ENCODE measurements around the gene CIRBP.
A peak's percentile ranks its signal among the peaks of the same experiment; 100 is the strongest.
"Not testable (repeated sequence)": the region's sequence is repeated elsewhere in the genome, so short reads cannot be mapped to it uniquely, and the experiment has no call there.

The CIRBP gene

DNA sequence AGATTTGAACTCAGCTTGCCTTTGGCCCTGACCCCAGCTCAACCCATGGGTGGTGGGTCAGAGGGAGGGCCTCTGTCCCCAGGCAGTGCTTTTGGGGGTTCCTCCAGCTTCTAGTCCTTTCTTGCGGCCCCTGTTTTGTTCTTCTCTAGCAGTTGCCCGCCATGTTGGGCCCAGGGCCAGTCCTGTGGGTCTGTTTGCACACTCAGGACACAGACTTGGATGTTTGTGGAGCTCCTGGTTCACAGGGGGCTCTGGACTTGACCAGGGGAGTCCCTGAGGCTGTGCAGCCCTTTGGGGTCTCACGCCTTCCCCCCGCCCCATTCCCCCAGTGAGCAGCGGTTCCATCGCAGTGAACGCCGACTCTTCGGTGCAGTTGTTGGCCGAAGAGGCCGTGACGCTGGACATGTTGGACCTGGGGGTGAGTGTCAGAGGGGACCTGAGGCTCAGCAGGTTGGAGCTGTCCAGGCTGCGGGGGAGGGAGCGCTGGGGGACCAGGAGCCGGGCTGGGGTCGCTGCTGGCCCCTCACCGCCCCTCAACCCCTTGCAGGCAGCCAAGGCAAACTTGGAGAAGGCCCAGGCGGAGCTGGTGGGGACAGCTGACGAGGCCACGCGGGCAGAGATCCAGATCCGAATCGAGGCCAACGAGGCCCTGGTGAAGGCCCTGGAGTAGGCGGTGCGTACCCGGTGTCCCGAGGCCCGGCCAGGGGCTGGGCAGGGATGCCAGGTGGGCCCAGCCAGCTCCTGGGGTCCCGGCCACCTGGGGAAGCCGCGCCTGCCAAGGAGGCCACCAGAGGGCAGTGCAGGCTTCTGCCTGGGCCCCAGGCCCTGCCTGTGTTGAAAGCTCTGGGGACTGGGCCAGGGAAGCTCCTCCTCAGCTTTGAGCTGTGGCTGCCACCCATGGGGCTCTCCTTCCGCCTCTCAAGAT lies 25.1 kb upstream of the CIRBP start:
- peak; percentile 84 for DNase-seq (ENCODE audit: low spot score)

DNA sequence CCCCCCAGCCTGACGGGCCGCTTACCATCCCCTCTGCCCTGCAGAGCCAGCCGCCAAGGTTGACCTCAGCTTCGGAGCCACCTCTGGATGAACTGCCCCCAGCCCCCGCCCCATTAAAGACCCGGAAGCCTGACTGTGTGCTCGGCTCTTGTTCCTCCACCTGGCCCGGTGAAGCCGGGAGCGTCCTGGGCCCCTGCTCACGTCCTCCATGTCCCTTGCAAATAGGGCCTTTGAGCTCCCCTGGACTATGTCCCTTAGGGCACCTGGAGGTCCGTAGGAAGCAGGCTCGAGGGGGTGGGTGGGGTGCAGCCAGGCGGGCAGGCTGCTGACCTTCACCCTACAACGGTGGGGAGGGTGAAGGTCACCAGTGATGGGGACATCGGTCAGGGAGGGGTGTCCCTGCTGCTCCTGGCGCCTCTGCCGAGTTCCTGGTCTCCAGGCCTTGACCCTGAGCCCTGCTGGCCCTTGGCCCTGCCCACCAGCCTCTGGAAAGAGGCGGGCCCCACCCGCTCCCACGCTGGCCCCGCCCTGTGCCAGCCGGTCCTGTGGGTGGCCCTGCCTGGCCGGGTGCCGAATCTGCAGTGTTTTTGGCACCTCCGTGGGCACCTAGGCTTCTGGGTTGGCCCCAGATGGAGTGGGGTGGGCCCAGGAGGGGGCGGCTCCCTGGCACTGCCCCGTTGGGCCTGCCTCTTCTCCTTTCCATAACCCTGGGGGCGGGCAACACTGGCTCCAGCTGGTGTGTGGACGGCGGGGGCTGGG lies 24.3 kb upstream of the CIRBP start:
- peak; percentile 40 for DNase-seq (ENCODE audit: low spot score)

DNA sequence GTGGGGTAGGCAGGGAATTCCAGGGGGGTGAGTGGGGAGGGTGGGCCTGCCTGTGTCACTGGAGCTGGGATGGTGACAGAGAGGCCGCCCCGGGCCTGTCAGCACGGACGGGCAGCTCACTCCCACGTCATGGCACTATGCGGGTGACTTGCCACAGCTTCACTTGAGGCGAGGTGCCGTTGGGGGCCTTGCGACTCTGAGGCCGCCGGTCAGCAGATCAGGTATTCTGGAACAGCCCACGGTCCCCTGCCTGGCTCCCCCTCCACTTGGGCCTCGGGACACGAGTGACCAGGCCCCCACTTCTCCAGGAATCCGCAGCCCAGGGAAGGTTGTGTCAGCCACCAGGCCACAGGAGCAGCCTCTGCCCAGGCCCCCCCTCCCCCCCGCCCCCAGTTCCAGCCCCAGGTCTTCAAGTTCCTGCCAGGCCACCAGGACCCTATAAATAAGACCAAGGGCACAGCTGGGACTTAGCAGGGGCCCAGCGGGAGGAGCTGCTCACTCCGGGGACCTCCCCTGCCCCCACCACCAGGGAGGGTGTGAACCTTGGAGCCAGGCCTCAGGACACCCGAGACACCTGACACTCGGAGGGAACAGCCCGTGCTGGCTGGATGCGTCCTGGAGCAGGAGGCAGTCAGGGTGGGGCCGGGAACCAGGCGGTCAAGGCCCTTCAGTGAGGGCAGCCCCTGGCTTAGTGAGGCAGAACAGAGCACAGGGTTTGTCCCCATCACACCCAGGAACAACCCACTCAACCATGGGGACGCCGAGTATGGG lies 23.5 kb upstream of the CIRBP start:
- DNase-seq (ENCODE audit: low spot score), result no peak

DNA sequence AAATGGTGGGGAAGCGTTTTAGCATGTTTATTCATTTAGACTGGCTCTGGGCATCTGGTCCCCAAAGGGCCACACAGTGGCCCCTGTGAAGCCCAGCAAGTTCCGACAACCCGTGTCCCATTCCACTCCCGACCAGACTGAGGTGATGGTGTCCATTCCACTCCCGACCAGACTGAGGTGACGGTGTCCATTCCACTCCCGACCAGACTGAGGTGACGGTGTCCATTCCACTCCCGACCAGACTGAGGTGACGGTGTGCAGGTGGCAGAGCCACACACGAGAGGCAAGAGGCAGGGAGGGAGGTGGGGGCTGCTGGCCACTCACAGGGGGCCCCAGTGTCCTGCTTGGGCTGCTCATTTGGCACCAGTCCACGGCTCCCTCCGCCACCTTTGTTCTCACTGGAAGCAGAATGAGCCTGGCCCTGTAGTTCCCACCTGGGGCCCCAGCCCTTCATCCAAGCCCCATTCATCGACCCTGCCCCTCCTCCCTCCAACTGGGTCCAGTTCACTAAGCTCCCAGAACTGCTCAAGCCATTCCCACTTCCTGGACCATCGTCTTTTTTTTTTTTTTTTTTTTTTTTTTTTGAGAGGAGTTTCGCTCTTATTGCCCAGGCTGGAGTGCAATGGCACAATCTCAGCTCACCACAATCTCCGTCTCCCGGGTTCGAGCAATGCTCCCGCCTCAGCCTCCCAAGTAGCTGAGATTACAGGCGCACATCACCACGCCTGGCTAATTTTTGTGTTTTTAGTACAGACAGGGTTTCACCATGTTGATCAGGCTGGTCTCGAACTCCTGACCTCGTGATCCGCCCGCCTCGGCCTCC lies 22.7 kb upstream of the CIRBP start:
- not testable (repeated sequence) for DNase-seq (ENCODE audit: low spot score)

DNA sequence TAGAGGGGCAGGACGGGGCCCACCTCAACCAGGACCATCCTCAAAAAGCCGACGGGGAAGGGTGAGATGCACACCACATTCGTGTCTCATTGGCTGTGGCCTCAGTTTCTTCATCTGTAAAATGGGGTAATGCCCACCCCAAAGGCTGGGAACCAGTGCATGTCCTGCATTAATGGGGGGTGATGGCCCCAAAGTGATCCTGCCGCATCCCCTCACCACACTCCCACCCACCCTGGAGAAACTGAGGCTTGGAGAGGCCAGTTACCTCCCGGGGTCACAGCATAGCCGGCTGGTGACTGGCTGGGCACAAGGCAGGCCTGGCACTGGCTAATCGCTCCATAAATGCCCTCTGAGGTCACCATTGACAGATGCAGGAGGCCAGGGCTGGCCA lies 21.4 kb upstream of the CIRBP start:
- no peak for DNase-seq (ENCODE audit: low spot score)

DNA sequence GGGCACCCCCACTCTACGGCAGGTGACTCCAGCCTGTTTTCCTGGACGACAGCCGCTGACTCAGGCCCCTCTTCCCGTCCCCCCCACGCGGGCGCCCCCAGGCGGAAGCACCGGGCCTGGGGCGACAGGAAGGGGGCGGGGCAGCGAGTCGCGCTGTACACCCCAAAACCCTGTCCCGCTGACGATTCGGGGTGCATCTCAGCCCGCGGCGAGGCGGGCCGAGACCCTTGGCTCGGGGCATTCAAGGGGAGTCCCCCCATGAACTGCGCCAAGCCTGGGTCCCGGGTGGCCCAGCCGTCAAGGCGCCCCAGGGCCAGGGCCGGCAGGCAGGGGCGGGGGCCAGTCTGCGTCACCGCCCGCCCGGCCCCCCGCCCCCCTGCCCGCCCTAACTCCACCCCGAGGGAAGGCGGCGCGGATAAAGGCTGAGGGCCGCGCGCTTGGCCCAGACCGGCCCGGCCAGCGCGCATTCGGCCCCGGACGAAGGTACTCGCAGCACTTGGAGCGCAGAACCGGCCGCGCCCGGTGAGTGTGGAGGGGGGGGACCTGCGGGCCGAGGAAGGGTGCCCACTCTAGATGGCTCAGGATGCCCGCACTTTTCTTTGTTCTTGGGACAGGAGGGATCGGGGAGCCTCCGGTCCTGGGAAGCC lies 20.9 kb upstream of the CIRBP start, which contains the start of gene MIDN:
MIDN (plus strand) TSS at position 445 of the 647 bp plus-strand sequence. CDS start 1,714 bp downstream, outside the sequence.
- peak; percentile 88 for DNase-seq (ENCODE audit: low spot score)

DNA sequence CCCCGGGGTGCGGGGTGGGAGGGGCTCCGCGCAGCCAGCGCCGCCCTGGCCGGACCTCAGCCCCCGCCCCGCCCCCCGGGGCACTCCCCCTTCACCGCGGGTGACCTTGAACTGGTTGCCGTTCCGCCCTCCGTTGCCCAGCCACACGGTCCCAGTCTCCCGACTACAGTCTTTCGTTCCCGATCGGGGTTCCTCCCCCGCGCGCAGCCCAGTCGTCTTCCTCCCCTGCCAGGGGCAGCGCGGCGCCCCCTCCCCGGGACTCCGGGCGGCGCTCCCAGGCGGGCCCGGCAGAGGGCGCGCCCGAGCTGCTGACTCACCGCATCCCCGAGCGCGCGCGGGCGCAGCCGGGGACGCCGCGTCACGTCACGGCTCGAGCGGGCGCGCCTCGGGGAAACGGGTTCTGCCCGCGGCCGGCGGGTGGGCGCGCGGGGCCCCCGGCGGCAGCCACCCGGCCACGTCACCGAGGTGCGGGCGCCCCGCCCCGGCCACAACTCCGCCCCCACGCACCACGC lies 20.3 kb upstream of the CIRBP start:
- DNase-seq (ENCODE audit: low spot score), result peak; percentile 79

DNA sequence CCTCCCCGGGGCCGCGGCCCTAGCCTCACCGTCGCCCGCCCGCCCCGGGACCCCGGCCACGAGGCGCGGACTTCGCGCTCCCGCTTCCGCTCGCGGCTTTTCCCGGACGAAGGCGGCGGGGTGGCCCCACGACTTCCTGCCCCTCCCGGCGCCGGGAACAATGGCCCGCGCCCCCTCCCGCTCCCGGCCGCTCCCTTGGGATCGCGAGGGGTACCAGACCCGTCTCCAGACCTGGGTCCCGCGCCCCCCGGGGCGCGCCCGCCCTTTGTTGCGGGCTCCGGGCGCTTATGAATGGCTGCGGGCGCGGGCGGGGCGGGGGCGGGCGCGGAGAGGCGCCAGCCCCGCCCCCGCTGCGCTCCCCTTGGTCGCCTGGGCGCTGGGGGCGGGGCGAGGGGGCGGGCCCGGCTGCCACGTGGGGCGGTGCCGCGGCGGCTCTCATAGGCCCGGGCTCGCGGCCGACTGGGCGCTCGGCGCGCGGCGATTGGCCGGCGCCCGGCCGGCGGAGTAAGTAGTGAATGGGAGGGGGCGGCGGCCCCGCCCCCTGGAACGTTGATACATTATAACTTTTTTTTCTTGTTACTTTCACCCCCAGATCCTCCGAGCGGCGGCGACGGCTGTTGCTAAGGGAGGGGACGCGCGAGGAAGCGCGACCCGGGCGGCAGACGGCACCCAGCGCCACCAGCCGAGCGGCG lies 19.7 kb upstream of the CIRBP start:
- DNase-seq (ENCODE audit: low spot score), result peak; percentile 90

DNA sequence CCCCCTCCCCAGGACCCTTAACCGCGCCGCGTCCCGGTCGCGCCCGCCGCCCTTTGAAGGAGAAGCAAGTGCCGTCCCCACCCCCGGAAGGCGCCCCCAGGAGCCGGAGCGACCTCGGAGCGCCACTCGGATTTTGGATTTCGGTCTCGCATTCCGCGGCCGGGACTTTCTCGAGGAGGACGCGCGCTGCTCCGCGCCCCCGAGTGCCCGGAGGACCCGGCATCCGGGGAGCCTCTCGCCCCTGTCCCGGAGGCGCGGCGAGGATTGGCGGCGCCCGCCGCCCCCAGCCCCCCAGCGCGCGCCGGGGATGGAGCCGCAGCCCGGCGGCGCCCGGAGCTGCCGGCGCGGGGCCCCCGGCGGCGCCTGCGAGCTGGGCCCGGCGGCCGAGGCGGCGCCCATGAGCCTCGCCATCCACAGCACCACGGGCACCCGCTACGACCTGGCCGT lies 19.1 kb upstream of the CIRBP start:
- no peak for DNase-seq (ENCODE audit: low spot score)

DNA sequence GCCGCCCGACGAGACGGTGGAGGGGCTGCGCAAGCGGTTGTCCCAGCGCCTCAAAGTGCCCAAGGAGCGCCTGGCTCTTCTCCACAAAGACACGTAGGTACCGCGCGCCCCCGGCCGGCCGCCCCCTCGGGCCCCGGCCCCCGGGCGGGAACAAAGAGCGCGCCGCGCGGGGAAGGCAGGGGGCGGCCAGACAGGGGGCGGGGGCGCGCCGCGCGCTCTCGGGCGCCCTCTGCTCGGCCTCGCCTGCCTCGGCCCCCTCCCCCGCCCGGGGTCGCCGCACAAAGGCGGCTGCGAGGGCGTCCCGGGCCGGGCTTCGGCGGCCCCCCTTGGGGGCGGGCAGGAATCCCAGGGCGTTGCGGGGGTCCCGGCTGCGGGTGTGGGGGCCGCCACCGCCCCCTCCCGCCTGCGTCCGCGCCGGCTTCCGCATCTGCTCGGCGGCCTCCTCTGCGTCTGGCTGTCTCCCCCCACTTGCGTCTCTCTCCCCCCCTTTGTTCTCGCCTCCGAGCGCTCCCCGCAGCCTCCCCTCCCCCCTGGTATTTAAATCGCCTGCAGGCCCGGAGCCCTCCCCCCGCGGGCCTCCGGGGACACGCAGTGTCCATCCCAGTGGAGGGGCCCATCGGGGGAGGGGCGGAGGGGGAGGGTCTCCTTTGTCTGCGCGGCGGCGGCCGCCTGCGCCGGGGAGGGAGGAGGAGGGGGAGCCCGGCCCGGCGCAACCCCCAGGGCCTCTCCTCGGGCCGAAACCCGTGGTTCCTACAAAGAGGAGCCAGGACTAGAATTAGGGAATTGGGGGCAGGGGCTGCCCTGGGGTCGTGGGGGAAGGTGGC lies 18.5 kb upstream of the CIRBP start:
- no peak for DNase-seq (ENCODE audit: low spot score)

DNA sequence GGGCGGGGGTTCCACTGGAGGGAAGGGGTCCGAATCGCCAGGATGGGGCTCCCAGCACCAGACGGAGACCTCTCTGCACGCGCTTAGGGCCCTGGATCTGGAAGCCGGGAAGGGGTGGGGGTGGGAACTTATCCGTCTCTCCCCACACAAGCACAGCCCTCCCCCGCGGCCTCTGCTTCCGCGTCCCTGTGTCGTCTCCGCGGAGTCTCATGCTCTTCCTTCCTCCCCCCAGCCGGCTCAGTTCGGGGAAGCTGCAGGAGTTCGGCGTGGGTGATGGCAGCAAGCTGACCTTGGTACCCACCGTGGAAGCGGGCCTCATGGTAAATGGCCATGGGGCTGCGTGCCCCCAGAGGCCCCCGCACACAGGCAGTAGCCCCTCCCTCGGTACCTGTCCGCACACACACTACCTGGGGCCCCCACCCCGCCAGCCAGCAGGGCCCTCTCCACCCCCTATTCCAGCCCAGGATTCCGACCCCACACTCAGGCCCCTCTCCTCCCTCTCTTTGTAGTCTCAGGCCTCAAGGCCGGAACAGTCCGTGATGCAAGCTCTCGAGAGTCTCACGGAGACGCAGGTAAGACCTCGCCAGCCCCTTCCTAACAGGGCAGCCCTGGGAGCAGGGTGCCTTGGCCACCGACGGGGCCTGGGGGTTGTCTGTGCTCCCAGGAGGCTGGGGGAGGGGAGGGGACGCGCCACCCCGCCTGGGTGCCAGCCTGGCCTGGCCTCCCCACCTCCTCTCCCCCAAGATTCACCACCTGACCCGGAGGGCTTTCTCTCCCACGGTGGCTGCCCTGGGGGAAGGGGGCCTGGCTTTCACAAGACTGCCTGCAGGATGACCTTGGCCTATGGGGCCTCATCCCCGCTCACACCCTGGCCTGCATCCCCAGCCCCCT lies 17.6 kb upstream of the CIRBP start:
- DNase-seq (ENCODE audit: low spot score), result no peak

DNA sequence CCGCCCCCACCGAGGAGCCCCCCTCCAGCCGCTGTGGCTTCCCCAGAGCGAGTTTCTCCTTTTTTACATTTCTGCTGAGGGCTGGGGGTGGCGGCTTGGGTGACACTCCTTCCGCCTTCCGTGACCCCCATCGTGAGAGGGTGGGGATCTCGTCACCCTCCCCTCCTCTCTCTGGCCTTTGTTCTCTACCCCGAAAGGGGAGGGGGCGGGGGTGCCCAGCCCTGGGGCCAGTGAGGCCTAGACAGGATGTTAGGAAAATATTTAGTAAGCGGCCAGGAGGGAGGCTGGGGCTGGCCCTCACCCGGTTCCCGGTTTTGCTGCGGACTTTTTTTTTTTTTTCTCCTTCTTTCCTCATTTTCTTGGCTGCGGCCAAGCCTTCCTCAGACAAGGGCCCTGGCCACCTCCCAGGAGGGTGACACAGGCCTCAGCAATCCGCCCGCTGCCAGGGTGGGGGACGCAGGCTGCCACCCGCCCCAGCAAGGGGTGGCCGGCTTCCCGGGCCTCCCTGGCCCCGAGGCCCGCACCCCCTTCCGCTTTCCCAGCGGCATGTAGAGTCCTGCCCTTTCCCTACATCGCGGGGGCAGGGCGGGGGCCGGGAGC lies 16.8 kb upstream of the CIRBP start:
- DNase-seq (ENCODE audit: low spot score), result peak; percentile 81

DNA sequence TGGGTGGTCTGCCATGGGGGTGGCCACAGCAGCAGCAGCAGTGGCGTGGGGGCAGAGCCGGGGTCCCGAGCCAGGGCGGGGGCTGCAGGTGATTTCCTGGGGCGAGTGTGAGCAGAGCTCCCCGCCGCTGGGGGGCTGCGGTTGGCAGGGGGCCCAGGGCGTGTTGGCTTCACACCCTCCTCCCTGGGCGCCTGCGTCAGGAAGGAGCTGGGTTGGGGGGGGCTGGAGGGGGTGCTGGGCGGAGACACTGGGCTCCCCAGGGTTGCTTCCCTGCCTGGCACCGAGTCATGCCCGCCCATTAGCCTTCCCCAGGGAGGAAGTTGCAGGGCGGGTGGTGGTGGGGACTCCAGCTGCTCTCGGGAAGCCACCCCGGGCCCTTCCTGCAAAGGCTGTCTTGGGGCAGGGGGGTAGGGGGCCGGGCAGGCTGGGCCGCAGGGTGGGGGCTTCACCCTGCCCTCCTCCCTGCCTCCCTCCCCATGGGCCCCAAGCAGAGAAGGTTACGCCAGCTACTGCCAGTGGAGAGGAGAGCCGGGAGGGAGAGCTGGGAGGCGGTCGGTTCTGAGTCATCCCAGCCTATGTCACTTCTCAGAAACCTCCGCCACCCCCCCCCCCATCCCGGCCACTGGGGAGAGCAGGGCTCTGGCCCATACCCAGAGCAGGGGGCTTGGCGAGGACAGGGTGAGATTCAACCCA lies 16.2 kb upstream of the CIRBP start:
- peak; percentile 79 for DNase-seq (ENCODE audit: low spot score)

DNA sequence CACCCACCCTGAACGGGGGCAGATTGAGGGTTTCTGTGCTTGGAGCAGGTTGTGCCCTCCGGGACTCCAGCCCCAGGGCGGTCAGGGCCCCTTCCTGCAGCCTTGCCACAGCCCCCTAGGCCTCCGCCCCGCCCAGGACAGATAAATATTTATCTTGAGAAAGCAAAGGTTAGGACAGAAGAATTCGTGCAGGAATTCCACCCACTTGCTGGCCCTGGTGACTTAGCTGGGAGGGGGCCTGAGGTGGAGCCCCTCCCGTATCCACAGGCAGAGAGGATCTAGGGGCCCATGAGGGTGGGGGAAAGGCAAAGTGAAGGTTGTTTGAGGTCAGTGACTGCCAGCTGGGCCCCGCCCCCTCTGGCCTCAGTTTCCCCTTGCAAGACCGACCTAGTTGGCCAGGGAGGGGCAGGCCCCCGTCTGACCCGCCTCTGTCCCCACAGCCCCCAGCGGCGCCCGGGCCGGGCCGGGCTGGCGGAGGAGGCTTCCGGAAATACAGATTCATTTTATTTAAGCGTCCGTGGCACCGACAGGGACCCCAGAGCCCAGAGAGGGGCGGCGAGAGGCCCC lies 15.5 kb upstream of the CIRBP start:
- DNase-seq (ENCODE audit: low spot score), result peak; percentile 39

DNA sequence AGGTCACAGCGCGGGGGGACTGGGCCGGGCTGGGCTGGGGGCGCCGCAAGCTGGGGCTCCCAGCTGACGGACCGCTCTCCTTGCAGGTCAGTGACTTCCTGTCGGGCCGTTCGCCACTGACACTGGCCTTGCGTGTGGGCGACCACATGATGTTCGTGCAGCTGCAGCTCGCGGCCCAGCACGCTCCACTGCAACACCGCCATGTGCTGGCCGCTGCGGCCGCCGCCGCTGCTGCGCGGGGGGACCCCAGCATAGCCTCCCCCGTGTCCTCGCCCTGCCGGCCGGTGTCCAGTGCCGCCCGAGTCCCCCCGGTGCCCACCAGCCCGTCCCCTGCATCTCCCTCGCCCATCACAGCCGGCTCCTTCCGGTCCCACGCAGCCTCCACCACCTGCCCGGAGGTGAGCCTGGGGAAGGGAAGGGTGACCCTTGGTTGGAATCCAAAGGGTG lies 15.0 kb upstream of the CIRBP start:
- no peak for DNase-seq (ENCODE audit: low spot score)

DNA sequence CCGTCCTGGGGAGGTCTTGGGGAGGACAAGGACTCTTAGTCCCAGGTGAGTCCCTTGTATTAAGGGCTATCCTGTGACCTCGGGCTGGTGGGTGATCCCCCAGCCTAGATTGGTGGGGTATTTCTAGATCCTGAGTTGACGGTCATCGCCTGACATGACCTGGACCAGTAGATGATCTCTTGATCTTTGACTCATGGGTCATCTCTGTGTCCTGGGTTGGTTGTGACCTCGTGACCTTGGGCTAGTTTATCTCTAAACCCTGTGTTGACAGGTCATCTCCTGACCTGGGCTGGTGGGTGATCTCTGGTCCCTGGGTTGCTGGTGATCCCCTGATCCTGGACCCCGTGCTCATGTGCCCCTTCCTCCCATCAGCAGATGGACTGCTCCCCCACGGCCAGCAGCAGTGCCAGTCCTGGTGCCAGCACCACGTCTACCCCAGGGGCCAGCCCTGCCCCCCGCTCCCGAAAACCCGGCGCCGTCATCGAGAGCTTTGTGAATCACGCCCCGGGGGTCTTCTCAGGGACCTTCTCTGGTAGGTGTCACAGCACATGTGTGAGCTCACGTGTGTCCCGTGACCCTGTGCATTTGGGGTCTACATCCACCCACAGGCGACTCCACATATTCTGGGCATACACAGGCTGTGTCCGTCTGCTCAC lies 14.5 kb upstream of the CIRBP start:
- no peak for DNase-seq (ENCODE audit: low spot score)
